HL-60/S4 treated with phorbol 12-myristate 13-acetate at 8.2 ng/mL for 4 days and 3 days (cell line): ENCODE data around the gene SYNE1.
"Not testable (repeated sequence)": the region's sequence is repeated elsewhere in the genome, so short reads cannot be mapped to it uniquely, and the experiment has no call there.

Experiments used
- in situ Hi-C: fragments of 300-500 bp; cut with MboI; formaldehyde crosslinking; loops from 2 replicates; pipeline ENCODE4 v1.15.0; 2022; ENCODE audit warnings: low sequenced_read_pairs

SYNE1 gene

GRCh38 chr6:152625213-152625612 is 11.9 kb downstream of the SYNE1 start:
- in situ Hi-C loops, result no loop called here

- in situ Hi-C loops, result not testable (repeated sequence)
These were observed 22.4 kb downstream of the SYNE1 start for GRCh38 chr6:152614776-152615175.

GRCh38 chr6:152609125-152609670 is 28.0 kb downstream of the SYNE1 start:
- in situ Hi-C loops, result no loop called here

GRCh38 chr6:152605941-152606340 is 31.2 kb downstream of the SYNE1 start:
- in situ Hi-C loops, result no loop called here

- in situ Hi-C loops, result no loop called here
These were observed 31.8 kb downstream of the SYNE1 start for GRCh38 chr6:152605342-152605741.

- in situ Hi-C loops, result no loop called here
These were observed 33.3 kb downstream of the SYNE1 start for GRCh38 chr6:152603911-152604310.

GRCh38 chr6:152600022-152600421 is 37.1 kb downstream of the SYNE1 start:
- in situ Hi-C loops, result no loop called here

- in situ Hi-C loops, result no loop called here
These were observed 38.1 kb downstream of the SYNE1 start for GRCh38 chr6:152598901-152599537.

GRCh38 chr6:152598421-152598820 is 38.7 kb downstream of the SYNE1 start:
- in situ Hi-C loops, result no loop called here

- in situ Hi-C loops, result no loop called here
These were observed 40.4 kb downstream of the SYNE1 start for GRCh38 chr6:152596726-152597125.

GRCh38 chr6:152595499-152595898 is 41.7 kb downstream of the SYNE1 start:
- in situ Hi-C loops, result no loop called here

- in situ Hi-C loops, result no loop called here
These were observed 42.5 kb downstream of the SYNE1 start for GRCh38 chr6:152594701-152595100.

GRCh38 chr6:152588456-152588855 is 48.7 kb downstream of the SYNE1 start:
- in situ Hi-C loops, result no loop called here

GRCh38 chr6:152587473-152587872 is 49.7 kb downstream of the SYNE1 start:
- in situ Hi-C loops, result no loop called here

- in situ Hi-C loops, result no loop called here
These were observed 51.9 kb downstream of the SYNE1 start for GRCh38 chr6:152585236-152585635.

- in situ Hi-C loops, result no loop called here
These were observed 53.3 kb downstream of the SYNE1 start for GRCh38 chr6:152583888-152584287.

GRCh38 chr6:152576525-152576924 is 60.6 kb downstream of the SYNE1 start:
- in situ Hi-C loops, result no loop called here

- in situ Hi-C loops, result no loop called here
These were observed 61.5 kb downstream of the SYNE1 start for GRCh38 chr6:152575621-152576150.

- in situ Hi-C loops, result no loop called here
These were observed 62.0 kb downstream of the SYNE1 start for GRCh38 chr6:152575161-152575560.

- in situ Hi-C loops, result no loop called here
These were observed 63.4 kb downstream of the SYNE1 start for GRCh38 chr6:152573762-152574161.

GRCh38 chr6:152572338-152573088 is 64.6 kb downstream of the SYNE1 start:
- in situ Hi-C loops, result no loop called here

GRCh38 chr6:152571943-152572337 is 65.2 kb downstream of the SYNE1 start:
- in situ Hi-C loops, result no loop called here
